ENCODE measurements around the gene EHBP1L1.
A peak's percentile ranks its signal among the peaks of the same experiment; 100 is the strongest.

GRCh38 chr11:65637794-65638419 lies 62.1 kb downstream of the EHBP1L1 start, which contains the start of gene SIPA1:
- peak; percentile 11 for TF ChIP-seq CTCF (IDR thresholded peaks at IDR 0.05; ENCODE audit: borderline replicate concordance, extremely low read depth, low read length, poor library complexity, severe bottlenecking)
- TF ChIP-seq EZH2 (IDR thresholded peaks at IDR 0.05; ENCODE audit: borderline replicate concordance, low read depth, low read length, severe bottlenecking), result no peak

Data from DND-41 (cell line).